NOMO-1 (cell line): Measurements from ENCODE around the gene A2M.
A peak's percentile ranks its signal among the peaks of the same experiment; 100 is the strongest.

Experiments used
- DNase-seq, 2 experiments: peaks; one replicate each; lab custom pipeline; 2025; ENCODE audit not compliant: unreplicated experiment in 2 of 2; lab: John Stamatoyannopoulos, UW

A2M gene

GRCh38 chr12:9041321-9041720 lies 74.4 kb downstream of the A2M start:
- no peak for DNase-seq

- DNase-seq = no peak
Observed at GRCh38 chr12:9040484-9041186, 75.1 kb downstream of the A2M start.

- peak; percentile 18 to 61 for DNase-seq
Observed at GRCh38 chr12:9039397-9039977, 76.2 kb downstream of the A2M start.

GRCh38 chr12:9037431-9037830 lies 78.3 kb downstream of the A2M start:
- no peak for DNase-seq

GRCh38 chr12:9036227-9036626 lies 79.5 kb downstream of the A2M start:
- DNase-seq = no peak

- no peak for DNase-seq
Observed at GRCh38 chr12:9034095-9034494, 81.6 kb downstream of the A2M start.

DNA sequence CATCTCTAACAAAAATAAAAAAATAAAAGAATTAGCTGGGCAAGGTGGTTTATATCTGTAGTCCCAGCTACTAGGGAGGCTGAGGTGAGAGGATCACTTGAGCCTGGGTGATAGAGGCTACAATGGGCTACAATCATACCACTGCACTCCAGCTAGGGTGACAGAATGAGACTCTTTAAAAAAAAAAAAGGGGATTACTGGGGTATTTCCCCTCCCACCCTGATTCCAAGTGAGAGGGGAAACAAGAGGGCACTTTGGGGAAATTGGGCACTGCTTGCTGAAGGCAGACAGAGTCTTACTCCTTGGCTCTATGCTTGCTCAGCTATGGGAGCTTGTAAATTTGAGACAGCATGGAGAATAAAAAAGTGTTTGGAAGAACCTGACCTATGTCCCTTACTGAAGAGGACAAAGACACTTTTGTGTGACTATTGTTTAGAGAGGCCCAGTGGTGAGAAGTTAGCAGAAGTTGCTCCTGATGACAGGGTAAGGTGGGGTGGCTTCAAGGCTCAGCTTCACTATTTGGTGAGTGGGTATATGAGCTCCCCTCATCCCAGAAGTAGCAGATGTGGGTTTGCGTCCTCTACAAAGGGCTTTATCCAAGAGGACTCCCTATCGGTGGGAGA lies 82.3 kb downstream of the A2M start:
- DNase-seq = no peak

DNA sequence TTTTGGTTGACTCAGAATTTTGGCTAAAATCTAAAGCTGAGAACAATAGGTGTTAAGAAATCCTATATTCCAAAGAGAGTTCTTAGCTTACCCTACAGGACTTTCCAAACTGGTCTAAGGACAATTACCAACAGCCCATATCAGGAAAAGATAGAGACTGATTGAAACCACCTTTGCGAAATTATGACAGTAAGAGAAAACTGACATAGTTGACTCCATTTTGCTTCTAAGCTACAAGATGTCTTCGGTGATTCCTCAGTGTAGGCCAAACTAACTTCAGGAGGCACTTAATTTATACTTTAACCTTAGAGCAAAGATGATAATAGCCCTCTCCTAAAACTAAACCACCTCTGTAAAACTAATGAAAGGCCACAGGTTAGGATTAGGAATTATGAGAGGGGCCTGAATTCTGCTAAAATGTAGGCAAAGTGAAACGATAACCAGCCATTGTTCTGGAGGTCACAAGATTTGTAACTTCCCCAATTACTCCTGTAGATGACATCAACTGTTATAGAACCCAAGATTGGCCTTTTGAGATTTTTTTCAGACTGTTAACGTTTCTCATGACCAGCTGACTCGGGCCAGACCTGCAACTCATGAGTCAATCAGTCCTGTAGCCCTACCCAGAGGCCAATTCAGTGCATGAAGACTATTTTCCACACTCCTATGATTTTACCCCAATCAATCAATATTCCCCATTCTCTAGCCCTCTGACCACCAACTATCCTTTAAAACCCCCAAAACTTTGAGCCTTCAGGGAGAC lies 83.3 kb downstream of the A2M start:
- DNase-seq = peak; percentile 31 to 47

DNA sequence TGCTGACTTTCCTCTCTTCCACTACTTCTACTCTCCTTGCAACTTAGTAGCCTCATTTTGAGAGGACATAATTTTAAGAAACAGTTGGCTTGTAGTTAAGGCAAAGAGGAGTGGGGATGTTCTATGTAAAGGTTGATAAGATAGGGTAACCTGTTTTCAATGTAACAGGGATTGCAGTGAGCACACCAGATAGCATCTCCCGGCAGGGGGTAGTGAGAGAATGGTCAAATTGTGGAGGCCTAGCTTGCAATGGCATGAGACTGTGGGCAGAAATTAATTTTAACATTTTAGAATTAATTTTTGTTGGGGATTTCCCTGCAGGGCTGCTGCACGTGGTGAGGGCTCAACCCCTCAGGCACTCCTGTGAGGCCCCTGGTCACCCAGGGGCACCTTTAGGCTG lies 84.9 kb downstream of the A2M start:
- no peak for DNase-seq

GRCh38 chr12:9027161-9028059 lies 88.3 kb downstream of the A2M start:
- no peak for DNase-seq

- DNase-seq = no peak
Observed at GRCh38 chr12:9024512-9024911, 91.2 kb downstream of the A2M start.

DNA sequence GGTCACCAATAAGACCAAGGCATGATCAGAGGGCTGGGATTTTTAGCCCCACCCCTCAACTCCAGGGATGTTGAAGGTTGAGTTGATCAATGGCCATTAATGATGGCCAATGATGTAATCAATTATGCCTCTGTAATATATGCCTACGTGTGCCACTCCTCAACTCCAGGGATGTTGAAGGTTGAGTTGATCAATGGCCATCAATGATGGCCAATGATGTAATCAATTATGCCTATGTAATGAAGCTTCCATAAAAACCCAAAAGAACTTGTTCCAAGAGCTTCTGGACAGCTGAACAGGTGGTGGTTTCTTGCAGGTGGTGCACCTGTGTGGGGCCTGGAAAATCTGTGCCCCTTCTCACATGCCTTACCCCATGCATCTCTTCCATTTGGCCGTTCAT lies 93.1 kb downstream of the A2M start:
- no peak for DNase-seq
